DMS79 (cell line): ENCODE results near the gene DYNC2I2.
A peak's percentile ranks its signal among the peaks of the same experiment; 100 is the strongest.
"Not testable (repeated sequence)": the region's sequence is repeated elsewhere in the genome, so short reads cannot be mapped to it uniquely, and the experiment has no call there.

ENCODE experiments used
- DNase-seq: peaks from one replicate; lab custom pipeline; 2025; lab: John Stamatoyannopoulos, UW

The DYNC2I2 gene

GRCh38 chr9:128615571-128615970 is 41.1 kb downstream of the DYNC2I2 start:
- DNase-seq: no peak

GRCh38 chr9:128614728-128615127 is 41.9 kb downstream of the DYNC2I2 start:
- DNase-seq: no peak

- DNase-seq: no peak
Measured at GRCh38 chr9:128611600-128612394, 44.9 kb downstream of the DYNC2I2 start.

- DNase-seq: no peak
Measured at GRCh38 chr9:128610897-128611296, 45.8 kb downstream of the DYNC2I2 start.

GRCh38 chr9:128607642-128608350 is 48.9 kb downstream of the DYNC2I2 start:
- peak; percentile 99 for DNase-seq

GRCh38 chr9:128603697-128604096 is 53.0 kb downstream of the DYNC2I2 start:
- no peak for DNase-seq

GRCh38 chr9:128600099-128600498 is 56.5 kb downstream of the DYNC2I2 start:
- no peak for DNase-seq

- no peak for DNase-seq
Measured at GRCh38 chr9:128595471-128595870, 61.2 kb downstream of the DYNC2I2 start.

- DNase-seq: no peak
Measured at GRCh38 chr9:128593856-128594255, 62.8 kb downstream of the DYNC2I2 start.

- no peak for DNase-seq
Measured at GRCh38 chr9:128593039-128593438, 63.6 kb downstream of the DYNC2I2 start.

- no peak for DNase-seq
Measured at GRCh38 chr9:128588581-128589233, 67.9 kb downstream of the DYNC2I2 start.

- no peak for DNase-seq
Measured at GRCh38 chr9:128587453-128587852, 69.2 kb downstream of the DYNC2I2 start.

GRCh38 chr9:128586934-128587333 is 69.7 kb downstream of the DYNC2I2 start:
- DNase-seq: not testable (repeated sequence)

GRCh38 chr9:128585155-128585554 is 71.5 kb downstream of the DYNC2I2 start:
- DNase-seq: not testable (repeated sequence)
